HFF-Myc (cell line): ENCODE results near the gene FYB2.

ENCODE experiments used
- DNase-seq: peaks from one replicate; pipeline ENCODE4 v3.0.0-alpha.2; 2011; ENCODE audit warnings: low read depth; ENCODE audit errors: extremely low read depth
- H3K4me3 ChIP-seq: replicated peaks from 2 replicates; pipeline ENCODE4 v1.5.1; 2011; ENCODE audit warnings: low read depth, mild to moderate bottlenecking, control low read depth, low read length
- CTCF ChIP-seq: IDR thresholded peaks from 2 replicates; pipeline ENCODE4 v1.5.1; 2012; ENCODE audit warnings: mild to moderate bottlenecking, low read depth, low read length, control low read depth; ENCODE audit errors: missing control alignments

The FYB2 gene

GRCh38 chr1:56712150-56712549 is 107.1 kb downstream of the FYB2 start:
- no peak for DNase-seq
- no peak for TF ChIP-seq CTCF
- no peak overlapping the region for H3K4me3 ChIP-seq

GRCh38 chr1:56710646-56711045 is 108.6 kb downstream of the FYB2 start:
- H3K4me3 ChIP-seq, result no peak overlapping the region
- DNase-seq, result peak; percentile 14
- no peak for TF ChIP-seq CTCF

- TF ChIP-seq CTCF, result no peak
- no peak overlapping the region for H3K4me3 ChIP-seq
- DNase-seq, result no peak
Measured at GRCh38 chr1:56709995-56710394, 109.2 kb downstream of the FYB2 start.

- TF ChIP-seq CTCF, result peak; percentile 33
- peak; percentile 38 for DNase-seq
- H3K4me3 ChIP-seq, result no peak overlapping the region
Measured at GRCh38 chr1:56709269-56709880, 109.8 kb downstream of the FYB2 start.

GRCh38 chr1:56707379-56707778 is 111.8 kb downstream of the FYB2 start:
- no peak for DNase-seq
- TF ChIP-seq CTCF, result no peak
- no peak overlapping the region for H3K4me3 ChIP-seq

- no peak for DNase-seq
- H3K4me3 ChIP-seq, result no peak overlapping the region
- TF ChIP-seq CTCF, result no peak
Measured at GRCh38 chr1:56703747-56704146, 115.5 kb downstream of the FYB2 start.

- H3K4me3 ChIP-seq, result no peak overlapping the region
- DNase-seq, result no peak
- TF ChIP-seq CTCF, result no peak
Measured at GRCh38 chr1:56696663-56697062, 122.5 kb downstream of the FYB2 start.
